G401.6 (cell line): ENCODE results near the gene NFKBIB.

Experiments
- FAIRE-seq: peaks from 2 replicates; lab custom pipeline; 2012; peaks lifted over from hg19 to GRCh38; lab: Jason Lieb, UNC

The NFKBIB gene

DNA sequence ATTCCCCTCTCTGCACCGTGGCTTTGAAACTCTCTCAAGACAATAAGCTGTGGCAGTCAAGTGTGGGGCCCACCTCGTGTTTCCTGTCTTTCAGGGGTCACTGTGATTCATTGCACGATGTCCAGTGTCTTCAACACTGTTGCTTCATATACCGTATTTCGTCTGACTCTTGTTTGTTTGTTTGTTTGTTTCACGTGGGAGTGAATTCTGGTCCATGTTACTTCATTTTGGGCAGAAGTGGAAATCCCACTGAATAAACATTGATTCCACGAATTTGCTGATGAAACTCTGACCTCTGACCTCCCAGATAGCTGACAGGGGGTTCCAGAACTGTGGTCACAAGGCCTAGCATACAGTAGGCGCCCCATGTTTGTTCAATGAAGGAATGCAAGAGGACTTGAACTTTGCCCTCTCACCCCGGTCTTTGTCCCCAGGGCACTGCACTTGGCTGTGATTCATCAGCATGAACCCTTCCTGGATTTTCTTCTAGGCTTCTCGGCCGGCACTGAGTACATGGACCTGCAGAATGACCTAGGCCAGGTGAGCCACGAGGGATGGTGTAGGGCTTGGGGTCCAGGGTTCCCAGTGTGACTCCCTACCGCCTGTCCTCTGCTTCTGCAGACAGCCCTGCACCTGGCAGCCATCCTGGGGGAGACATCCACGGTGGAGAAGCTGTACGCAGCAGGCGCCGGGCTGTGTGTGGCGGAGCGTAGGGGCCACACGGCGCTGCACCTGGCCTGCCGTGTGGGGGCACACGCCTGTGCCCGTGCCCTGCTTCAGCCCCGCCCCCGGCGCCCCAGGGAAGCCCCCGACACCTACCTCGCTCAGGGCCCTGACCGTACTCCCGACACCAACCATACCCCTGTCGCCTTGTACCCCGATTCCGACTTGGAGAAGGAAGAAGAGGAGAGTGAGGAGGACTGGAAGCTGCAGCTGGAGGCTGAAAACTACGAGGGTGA, 5.1 kb downstream of the NFKBIB start:
- no peak for FAIRE-seq

DNA sequence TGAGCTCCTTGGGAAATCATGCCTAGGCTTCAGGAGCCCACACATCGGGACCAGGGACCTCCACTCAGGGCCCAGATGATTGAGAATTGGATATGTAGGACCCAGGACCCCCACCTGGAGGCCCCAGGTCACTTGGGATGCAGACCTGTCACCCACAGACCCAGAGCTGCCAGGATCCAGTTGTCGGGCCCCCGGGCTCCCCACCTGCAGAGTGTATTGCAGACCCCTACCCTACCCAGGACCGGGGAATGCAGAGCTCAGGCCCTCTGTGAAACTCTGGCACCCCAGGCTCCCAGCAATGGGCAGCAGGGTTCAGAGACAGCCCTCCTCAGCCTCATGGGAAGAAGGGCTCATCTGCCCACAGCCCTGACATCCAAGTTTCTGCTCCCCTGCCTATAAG, 5.9 kb downstream of the NFKBIB start:
- no peak for FAIRE-seq

DNA sequence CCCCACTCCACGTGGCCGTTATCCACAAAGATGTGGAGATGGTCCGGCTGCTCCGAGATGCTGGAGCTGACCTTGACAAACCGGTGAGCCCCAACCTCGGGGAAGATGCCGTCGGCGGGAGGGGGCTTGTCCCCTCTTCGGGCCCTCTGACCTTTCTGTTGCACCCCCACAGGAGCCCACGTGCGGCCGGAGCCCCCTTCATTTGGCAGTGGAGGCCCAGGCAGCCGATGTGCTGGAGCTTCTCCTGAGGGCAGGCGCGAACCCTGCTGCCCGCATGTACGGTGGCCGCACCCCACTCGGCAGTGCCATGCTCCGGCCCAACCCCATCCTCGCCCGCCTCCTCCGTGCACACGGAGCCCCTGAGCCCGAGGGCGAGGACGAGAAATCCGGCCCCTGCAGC, 7.5 kb downstream of the NFKBIB start:
- no peak for FAIRE-seq

DNA sequence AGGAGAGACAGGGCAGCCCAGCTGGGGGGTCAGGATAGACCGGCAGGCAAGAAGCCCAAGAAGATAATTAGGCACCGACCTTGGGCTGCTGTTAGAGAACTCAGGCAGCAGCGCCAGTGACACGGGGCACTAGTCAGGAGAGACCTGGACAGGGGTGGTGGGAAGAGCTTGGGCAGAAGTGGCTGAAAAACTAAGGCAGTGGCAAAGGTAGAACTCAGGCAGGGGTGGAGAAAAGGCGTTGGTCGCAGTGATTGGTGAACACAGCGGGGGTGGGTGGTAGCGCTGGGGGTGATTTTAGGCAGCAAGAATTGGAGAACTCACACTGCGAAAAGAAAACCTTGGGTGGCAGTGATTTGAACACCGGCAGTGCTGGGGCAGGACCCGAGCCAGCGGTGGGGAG, 7.9 kb downstream of the NFKBIB start:
- FAIRE-seq, result no peak

DNA sequence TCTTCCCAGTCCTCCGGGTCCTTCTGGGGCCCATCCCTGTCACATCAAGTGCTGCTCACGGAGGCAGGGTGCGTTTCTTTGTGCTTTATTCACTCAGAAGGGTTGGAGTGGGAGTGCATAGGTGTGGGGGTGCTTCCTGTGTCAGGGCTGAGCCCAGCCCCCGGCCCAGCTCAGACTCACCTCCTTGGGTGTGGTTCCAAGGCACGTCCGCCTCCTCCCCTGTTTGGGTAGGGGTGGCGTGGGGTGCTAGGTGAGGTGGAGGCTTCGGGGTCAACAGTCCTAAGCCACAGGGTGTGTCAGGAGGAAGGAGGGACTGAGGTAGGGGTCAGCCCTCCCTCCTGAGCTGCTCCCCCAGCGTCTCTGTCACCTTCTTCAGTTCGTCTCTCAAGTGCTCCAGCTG, 9.1 kb downstream of the NFKBIB start:
- no peak for FAIRE-seq

DNA sequence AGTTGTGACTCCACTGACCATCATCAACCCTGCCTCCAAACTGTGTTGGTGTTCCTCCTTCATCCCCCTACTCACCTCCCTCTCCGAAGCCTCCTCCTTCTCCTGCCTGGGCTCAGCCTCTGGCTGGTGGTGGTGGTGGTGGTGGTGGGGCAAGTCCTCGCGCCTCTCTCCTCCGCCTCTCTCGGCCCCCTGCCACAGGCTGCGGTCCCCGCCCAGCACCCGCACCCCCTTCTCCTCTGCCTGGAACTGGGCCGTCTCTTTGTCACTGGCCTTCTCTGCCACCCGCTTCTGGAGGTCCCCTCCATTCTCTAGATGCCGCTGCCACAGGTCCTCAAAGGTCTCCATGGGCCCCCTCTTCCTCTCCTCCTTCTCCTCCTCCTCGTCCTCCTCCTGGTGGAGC, 10.7 kb downstream of the NFKBIB start:
- no peak for FAIRE-seq

DNA sequence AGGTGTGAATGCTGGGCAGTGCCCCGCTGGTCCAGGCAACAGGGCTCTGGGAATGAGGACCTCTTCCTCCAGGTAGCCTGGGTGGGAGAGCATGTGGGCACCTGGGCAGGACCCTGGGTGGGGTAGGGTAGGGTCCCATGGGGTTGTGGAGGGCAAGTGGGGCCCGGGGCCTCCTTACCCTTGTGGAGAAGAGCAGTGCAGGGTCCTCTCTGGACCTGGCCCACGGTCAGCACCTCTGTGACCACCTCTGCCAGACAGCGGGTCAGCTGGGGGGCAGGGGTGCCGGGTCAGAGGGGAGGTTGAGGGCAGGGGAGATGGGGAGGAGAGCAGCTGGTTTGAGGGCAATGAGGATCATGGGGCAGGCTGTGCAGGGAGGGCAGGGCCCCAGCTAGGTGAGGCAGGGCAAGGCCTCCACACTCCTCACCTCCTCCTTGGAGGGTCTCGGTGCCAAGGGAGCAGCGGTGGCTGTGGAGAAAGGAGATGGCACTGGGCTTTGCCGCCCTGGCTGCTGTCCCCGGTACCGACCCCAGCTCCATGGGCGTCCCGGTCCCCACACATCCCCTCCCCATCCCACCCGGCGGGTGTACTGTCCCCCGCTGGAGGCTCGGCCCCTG, 11.7 kb downstream of the NFKBIB start:
- no peak for FAIRE-seq

DNA sequence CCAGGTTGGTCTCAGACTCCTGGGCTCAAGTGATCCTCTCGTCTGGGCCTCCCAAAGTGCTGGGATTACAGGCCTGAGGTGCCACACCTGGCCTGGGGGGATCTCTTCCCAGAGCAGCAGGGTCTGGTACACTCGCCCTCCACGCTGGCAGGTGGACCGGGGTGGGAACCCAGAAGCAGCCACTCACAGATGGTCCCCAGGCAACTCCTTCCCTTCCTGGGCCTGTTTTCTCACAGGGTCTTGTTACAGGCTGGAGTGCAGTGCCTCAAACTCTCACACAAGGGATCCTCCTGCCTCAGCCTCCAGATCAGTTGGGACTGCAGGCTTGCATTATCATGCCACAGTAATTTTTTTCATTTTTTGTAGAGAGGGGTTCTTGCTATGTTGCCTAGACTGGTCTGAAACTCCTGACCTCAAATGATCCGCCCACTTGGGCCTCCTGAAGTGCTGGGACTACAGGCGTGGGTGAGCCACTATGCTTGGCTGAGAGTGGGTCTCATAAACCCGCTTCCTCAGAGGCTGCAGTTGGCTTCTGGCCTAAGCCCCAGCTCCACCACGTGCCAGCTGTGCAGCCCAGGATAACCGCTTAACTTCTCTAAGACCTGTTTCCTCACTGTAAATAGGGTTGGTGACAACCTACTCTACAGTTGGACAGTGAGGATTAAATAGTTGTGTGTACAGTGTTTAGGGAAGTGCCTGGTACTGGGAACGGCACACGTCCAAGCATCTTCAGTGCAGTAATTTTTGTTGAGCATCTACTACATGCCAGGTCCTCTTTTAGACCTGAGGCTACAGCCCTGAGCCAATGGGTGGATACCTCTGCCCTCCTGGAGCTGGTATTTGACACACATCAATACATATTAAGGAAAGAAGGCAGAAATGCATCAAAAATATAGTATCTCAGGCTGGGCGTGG, 13.1 kb downstream of the NFKBIB start:
- no peak for FAIRE-seq

DNA sequence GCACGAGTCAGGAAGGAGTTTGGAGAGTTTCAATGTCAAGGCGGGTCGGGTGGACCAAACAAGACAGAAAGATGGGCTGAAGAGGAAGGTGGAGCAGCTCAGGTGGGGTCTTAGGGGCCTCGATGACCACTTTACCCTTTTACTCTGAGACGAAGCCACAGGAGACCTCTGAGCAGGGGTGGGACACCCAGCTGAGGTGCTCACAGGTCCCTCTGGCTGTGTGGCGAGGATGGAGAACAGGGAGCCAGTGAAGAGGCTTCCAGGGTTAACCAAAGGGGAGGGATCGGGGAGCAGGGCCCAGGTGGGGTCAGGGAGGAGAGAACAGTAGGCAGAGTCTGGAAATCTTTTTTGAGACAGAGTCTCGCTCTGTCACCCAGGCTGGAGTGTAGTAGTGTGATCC, 14.2 kb downstream of the NFKBIB start:
- FAIRE-seq, result no peak

DNA sequence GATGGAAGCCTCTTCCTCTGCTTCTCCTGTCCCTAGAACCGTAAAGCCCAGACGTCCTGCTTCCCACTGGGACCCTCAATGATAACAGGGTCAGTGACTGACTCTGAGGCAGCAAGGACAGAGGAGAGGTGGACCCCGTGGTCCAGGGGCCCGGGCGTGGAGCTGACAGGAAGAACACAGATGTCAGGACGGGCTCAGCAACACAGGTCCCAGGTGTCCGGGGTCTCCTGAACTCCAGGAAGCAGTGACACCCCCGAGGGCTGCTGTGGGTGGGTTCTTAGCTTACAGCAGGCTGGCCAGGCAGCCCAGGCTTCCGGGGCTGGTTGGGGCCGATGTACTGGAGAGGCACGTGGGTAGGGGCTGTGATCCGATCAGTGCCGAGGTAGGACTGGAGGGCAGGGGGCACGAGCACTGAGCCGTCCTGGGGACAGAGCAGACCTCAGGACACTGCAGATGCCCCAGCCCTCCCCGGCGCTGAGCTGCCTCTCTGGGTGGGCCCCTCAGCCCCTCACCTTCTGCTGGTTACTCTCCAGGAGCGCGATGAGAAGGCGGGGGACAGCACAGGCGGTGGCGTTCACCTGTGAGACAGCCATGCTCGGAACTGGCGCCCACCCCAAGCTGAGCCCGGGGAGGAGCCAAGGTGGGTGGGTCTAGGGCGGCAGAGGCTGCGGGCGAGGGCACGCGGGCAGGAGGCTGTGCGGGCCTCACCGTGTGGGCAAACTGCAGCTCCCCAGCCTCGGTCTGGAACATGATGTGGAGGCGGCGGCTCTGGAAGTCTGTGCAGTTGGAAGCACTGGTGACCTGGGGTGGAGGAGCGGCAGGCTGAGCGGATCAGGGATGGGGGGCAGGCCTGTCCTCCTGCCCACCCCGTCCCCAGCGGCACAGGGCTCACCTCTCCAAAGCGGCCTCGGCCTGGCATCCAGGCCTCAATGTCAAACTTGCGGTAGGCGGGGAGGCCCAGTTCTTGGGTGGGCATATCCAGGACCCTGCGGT, 15.9 kb downstream of the NFKBIB start:
- no peak for FAIRE-seq

DNA sequence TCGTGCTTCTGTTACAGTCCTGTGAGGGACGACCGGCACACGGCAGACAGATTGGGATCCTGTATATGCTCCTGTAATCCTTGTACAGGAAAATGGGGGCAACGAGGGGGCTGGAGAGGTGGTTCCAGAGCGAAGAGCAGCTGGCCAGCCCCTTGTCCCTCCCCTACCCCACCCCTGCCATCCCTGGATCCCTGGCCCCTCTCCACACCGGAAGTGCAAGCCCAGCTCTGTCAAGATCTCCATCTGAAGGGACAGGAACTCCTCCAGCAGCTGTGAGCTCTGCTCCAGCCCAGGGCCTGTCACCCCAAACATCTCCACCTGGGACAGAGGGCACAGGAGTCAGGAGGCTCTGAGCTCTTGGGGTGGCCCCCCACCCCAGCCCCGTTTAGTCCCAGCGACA, 17.7 kb downstream of the NFKBIB start:
- FAIRE-seq, result no peak

DNA sequence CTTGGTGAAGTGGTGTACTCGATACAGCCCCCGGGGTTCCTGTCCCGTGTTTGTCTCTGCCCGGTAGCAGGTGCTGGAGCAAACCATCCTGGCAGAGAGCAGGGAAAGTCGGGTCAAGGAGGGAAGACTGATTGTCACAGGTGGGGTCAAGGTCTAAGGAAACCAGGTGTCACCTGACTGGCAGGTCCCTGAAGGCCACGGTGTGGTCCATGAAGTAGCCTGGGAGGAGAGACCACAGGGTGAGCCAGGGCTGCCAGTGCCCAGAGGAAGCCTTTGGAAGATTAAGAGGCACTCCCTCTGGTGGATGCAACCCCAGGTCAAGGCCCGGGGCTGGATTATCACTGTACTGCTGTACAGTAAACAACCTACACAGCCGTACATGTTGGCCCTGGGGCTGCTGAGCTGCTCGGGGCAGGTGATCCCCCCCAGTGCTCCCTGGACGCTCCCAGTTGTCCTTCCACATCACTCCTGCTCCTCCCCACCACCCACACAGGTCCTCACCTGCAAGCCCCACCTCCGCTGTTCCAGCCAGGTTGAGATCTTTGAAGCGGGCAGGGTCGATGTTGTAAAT, 18.2 kb downstream of the NFKBIB start:
- FAIRE-seq, result no peak

DNA sequence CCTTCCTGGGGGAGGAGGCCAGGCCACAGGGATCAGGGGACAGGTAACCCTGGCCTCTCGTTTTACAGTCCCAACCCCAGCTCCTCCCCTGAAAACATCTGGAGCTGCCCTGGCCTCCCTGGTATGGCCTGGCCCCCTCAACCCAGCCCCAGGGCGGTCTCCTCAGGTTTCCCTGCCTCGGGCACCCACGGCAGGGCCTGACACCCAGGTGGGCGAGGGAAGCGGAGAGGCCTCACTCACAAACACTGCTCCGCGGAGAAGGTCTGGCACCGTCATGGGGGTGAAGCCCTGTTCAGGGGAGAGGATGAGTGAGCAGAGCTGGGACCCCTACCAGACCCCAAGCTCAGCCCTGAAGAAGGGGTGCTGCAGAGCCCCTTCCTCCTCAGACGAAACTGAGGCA, 18.8 kb downstream of the NFKBIB start:
- FAIRE-seq, result no peak

DNA sequence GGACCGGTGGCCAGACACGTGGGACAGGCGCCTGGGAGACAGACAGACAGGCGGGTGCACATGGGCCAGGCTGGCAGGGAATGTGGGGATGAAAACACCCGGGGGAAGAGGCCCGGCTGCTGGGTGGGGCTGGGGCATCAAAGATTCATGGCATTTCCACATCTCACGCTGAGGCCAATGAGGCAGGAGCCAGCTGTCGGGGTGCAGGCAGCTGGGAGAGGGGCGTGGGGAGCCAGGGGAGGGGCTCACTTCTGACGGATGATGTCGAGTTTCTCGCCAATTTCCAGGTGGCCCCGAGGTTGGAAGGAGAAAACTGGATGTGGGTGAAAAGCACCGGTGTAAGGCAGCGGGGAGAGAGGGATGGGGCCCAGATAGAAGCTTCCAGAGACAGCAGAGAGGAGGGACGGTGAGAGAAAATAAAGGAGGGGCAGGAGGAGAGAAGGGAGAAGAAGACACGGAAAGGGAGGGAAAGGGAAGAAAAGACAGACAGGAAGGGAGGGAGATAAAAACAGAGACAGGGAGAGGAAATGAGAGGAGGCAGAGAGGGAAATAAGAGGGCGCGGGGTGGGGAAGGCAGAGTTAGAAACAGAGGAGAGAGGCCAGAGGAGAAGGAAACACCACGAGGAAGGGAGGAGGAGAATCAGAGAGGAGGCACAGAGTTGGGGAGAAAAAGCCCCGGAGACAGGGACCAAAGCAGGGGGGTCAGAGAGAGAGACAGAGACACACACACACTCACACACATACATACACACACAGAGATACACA, 20.2 kb downstream of the NFKBIB start:
- no peak for FAIRE-seq

DNA sequence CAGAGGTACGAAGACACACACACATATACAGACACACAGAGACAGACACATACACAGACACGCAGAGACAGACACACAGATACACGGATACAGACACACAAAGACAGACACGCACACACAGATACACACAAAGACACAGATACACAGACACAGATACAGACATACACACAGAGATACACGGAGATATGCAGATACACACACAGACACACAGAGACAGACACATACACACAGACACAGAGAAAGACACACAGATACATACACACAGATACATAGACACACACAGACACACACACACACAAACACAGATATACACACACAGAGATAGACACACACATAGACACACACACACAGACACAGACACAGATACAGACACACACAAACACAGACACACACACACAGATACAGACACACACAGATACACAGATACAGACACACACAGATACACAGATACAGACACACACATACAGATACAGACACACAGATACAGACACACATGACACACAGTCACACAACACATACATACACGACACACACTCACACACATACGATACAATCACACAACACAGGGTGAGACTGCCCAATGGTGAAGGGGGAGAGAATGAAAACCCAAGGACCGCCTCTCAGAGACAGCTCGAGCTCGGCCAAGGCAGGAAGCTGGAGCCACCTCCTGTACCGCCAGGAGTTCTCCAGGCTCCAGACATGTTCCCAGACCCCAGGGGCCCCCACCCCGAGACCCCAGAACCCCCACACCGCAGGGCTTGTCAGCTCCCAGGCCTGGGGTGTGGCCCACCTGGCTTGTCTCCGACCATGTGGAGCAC, 21.0 kb downstream of the NFKBIB start:
- no peak for FAIRE-seq

DNA sequence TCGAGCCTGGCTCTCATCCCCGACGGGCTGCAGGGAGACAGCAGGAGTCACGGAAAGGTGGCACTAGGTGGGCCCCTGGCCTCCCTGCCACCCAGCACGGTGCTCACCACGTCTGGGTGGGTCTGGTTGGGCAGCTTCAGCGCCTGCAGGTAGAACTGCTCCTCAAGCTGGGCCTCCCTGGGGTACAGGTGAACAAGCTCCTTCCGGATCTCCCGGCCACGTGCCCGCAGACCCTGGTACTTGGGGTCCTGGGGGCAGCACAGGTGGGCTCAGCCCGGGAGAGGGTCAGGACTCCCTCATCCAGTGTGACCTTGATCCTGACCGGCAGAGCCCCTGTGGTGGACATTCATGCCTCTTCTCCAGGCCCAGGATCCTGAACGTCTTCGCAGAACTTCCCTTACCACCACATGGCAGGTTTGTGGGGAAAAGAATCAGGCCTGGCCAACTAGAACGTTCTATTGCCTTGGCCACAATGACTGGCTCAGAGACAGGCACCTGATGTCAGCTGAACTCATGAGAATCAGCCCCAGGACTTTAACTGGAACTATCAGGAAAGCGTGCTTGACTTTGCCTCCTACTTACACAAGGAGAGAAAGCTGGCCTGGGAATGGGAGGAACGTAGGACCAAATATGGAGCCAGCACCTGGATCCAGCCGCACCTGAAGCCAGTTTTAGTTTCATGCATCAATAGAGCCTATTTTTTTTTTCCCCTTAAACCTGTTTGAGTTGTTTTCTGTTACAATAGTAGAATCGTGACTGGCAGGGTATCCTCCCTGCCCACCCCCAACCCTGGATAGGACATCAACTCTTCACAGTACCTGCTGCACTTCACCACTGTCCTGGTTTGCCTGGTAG, 21.9 kb downstream of the NFKBIB start:
- no peak for FAIRE-seq

DNA sequence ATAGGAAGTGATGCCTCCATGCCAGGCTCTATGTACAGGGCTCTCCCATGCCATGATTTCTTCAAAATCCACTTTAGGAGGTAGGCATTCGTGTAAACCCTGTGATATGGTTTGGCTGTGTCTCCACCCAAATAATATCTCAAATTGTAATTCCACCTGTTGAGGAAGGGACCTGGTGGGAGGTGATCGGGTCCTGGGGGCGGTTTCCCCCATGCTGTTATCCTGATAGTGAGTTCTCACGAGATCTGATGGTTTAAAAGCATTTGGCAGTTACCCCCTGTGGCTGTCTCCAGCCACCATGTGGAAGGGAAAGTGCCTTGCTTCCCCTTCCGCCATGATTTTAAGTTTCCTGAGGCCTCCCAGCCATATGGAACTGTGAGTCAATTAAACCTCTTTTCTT, 22.7 kb downstream of the NFKBIB start:
- no peak for FAIRE-seq

DNA sequence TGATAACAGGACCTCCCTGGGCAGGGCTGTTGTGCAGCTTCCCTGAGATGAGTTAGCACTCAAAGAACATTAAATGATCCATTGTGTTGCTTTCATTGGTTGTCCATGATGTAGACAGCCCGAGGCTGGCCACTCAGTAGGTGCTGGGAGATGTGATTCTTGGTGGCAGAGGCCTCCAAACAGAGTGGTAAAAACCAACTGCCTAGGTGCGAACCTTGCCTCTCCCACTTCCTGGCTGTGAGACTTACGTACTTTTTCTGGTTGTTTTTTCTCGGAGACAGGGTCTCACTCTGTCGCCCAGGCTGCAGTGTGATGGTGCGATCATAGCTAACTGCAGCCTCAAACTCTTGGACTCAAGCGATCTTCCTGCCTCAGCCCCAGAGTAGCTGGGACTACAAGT, 24.6 kb downstream of the NFKBIB start:
- no peak for FAIRE-seq
